Breast epithelium (tissue), 3 donors: ENCODE results near the gene DLG1.

Experiments
- POLR2AphosphoS5 ChIP-seq, 3 donors: sonication (generic); formaldehyde crosslinking; IDR thresholded peaks; one replicate each; pipeline ENCODE4 v1.6.1; 2017; ENCODE audit warnings: antibody characterized with exemption in 3 of 3
- TF ChIP-seq, protein P1 (sequence below), 3 donors: fragments of 450-650 bp; IDR thresholded peaks; one replicate each; pipeline ENCODE4 v1.5.1; 2016 to 2017; ENCODE audit warnings: antibody characterized with exemption in 3 of 3, mild to moderate bottlenecking in 3 of 3, moderate library complexity in 3 of 3

GRCh38 chr3:197041875-197042488, 256.4 kb downstream of the DLG1 start:
- TF ChIP-seq, protein P1, sequence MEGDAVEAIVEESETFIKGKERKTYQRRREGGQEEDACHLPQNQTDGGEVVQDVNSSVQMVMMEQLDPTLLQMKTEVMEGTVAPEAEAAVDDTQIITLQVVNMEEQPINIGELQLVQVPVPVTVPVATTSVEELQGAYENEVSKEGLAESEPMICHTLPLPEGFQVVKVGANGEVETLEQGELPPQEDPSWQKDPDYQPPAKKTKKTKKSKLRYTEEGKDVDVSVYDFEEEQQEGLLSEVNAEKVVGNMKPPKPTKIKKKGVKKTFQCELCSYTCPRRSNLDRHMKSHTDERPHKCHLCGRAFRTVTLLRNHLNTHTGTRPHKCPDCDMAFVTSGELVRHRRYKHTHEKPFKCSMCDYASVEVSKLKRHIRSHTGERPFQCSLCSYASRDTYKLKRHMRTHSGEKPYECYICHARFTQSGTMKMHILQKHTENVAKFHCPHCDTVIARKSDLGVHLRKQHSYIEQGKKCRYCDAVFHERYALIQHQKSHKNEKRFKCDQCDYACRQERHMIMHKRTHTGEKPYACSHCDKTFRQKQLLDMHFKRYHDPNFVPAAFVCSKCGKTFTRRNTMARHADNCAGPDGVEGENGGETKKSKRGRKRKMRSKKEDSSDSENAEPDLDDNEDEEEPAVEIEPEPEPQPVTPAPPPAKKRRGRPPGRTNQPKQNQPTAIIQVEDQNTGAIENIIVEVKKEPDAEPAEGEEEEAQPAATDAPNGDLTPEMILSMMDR (IDR thresholded peaks at IDR 0.05) = no peak
- TF ChIP-seq POLR2AphosphoS5 (IDR thresholded peaks at IDR 0.05) = no peak
